ENCODE results near the gene STMP1.
"Not testable (repeated sequence)": the region's sequence is repeated elsewhere in the genome, so short reads cannot be mapped to it uniquely, and the experiment has no call there.

STMP1 gene

DNA sequence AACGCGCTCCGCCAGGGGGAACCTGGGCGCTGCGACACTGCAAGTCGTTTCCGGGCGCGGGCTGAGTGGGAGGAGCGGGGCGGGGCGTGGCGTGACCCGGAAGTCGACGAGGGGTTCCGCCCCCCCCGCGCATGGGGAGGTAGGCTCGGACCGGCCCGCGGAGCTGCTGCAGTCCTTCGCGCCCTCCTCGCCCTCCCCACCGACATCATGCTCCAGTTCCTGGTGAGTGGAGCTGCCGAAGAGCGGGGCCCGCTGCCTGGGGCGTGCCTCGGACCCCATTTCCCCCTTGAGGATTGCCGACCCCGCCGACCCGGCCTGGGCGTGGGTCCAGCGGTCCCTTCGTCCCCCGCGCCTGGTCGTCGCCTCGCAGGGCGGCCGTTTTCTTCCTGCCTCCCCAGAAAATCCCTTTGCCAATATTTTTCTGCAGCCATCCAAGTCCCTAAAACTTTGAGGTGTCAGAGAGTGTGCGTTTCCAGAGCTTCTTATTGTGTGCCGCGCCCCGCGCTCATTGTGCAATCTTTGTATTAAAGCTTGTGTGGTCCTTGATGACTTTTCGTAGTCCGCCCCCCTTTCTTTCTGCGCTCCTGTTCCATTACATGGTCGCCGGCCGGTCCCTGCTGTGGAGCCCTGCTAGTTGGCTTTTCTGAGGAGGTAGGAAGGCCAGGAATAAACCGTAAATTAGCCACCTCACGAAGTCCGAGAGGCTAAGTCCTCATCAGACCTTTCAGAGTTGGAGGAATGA lies at the start of gene STMP1:
STMP1 (plus strand) TSS at position 142 of the 742 bp plus-strand sequence.
- peak; percentile 86 to 98 (median 93) for DNase-seq (ENCODE audit: low read depth in 3 of 3, low spot score in 1 of 3)

- DNase-seq (ENCODE audit: low read depth in 3 of 3, low spot score in 1 of 3): no peak
Measured at GRCh38 chr7:135616136-135616535, 46.2 kb upstream of the STMP1 start.

DNA sequence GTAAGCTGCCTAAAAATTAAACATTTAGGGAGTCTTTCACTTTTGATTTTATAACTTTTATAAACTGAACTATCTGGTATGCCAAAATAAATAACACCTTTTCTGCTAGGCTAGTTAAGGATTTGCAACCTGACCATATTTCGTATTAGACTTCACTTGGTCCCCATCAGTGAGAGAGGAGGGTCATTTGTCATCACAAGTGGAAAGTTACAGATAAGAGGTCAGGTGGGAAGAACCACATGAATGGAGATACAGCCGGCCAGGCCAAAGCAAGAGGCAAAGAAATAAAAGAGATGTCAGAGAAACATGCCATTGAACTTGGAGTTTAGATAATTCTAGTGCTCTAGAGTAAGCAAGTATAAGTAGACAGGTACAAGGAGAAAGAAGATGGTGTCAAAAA lies 44.5 kb upstream of the STMP1 start:
- DNase-seq (ENCODE audit: low read depth in 3 of 3, low spot score in 1 of 3): no peak

- DNase-seq (ENCODE audit: low read depth in 3 of 3, low spot score in 1 of 3): no peak
Measured at GRCh38 chr7:135618510-135618909, 43.8 kb upstream of the STMP1 start.

DNA sequence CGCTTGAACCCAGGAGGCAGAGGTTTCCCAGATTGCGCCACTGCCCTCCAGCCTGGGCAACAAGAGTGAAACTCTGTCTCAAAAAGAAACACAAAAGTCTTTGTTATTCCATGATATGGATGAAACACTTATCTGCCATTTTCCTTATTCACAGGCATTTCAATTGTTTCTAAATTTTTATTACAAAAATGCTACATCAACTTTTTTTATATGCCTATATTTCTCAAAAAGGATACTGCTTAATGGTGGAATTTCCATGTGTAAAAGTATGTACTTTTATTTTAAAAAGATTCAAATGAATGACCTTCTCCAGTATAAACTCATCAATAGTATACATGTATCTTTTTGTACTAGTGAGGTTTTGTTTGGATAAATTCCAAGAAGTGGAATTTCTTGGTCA lies 41.9 kb upstream of the STMP1 start:
- DNase-seq (ENCODE audit: low read depth in 3 of 3, low spot score in 1 of 3): no peak

GRCh38 chr7:135620980-135621850 lies 41.1 kb upstream of the STMP1 start:
- no peak for DNase-seq (ENCODE audit: low read depth in 3 of 3, low spot score in 1 of 3)

DNA sequence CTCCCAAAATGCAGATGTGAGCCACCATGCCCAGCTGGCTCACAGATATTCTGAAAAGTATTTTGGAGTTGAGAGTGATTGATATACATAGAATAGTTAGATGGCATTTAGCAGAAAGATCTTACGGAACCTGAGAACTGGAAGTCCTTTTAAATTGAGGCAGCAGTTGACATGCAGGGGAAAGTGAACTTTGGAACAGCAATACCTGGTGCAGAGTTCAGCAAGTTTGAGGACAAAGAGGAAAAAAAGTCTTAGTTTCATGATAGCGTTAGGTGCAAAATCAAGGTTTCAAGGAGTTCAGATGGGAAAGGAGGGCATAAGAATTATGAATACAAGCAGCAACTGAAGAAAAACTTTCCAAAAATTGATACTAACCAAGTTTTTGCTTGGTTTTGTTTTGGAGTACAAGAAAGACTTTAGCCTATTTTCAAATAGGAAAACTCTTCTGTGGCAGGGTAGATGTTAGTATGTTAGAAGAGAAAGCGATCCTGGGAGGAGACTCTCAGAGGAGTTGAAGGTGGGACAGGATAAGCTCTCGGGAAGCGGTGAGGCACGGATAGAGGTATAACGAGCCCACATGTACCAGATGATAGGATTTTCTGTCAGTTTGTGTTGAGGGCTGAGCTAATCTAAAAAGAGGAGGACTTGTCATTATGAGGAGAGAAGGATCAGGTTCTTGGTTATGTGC lies 28.0 kb upstream of the STMP1 start:
- DNase-seq (ENCODE audit: low read depth in 3 of 3, low spot score in 1 of 3): no peak

GRCh38 chr7:135639690-135640089 lies 22.6 kb upstream of the STMP1 start:
- not testable (repeated sequence) for DNase-seq (ENCODE audit: low read depth in 3 of 3, low spot score in 1 of 3)

DNA sequence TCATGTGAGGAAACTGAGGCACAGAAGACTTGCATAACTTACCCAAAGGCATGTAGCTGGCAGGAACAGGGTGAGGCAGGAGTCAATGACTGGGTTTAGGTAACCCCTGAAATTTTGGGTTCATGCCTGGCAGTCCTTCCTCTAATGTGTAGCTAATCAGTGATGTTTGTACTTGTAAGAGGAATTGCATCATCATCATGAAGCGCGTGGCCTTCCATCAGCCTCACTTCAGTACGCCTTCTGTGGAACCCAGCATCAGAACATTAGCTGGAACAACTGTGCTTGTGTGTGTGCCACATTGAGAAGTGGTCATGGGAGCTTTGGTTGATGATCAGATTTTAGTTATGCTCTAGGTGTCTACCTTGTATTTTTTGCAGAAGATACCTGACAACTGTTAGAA lies 18.2 kb upstream of the STMP1 start:
- DNase-seq (ENCODE audit: low read depth in 3 of 3, low spot score in 1 of 3): no peak

DNA sequence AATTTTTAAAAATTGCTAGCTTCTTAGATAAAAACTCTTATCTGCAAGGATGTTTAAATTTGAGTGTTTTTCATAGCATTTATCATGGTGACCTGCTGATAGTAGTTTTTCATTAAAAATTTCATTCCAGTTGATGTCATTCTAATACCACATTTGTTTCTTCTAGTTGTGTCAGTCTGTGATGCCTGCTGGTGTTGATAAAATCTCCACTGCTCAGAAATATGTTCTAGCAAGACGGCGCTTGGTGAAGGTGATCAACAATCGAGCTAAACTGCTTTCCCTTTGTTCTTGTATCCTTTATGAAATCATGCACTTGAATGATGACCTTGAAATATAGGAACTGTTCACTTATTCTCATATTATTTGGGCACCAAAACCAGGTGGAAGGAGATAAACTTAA lies 17.6 kb upstream of the STMP1 start:
- DNase-seq (ENCODE audit: low read depth in 3 of 3, low spot score in 1 of 3): no peak

GRCh38 chr7:135645296-135645904 lies 16.9 kb upstream of the STMP1 start:
- DNase-seq (ENCODE audit: low read depth in 3 of 3, low spot score in 1 of 3): no peak

GRCh38 chr7:135647755-135648154 lies 14.6 kb upstream of the STMP1 start:
- DNase-seq (ENCODE audit: low read depth in 3 of 3, low spot score in 1 of 3): no peak

GRCh38 chr7:135648235-135648634 lies 14.1 kb upstream of the STMP1 start:
- DNase-seq (ENCODE audit: low read depth in 3 of 3, low spot score in 1 of 3): no peak

GRCh38 chr7:135650831-135651573 lies 11.3 kb upstream of the STMP1 start:
- no peak for DNase-seq (ENCODE audit: low read depth in 3 of 3, low spot score in 1 of 3)

GRCh38 chr7:135653340-135654080 lies 8.8 kb upstream of the STMP1 start:
- DNase-seq (ENCODE audit: low read depth in 3 of 3, low spot score in 1 of 3): no peak

GRCh38 chr7:135658564-135658963 lies 3.8 kb upstream of the STMP1 start:
- no peak for DNase-seq (ENCODE audit: low read depth in 3 of 3, low spot score in 1 of 3)

GRCh38 chr7:135659159-135659846 lies 3.0 kb upstream of the STMP1 start:
- no peak for DNase-seq (ENCODE audit: low read depth in 3 of 3, low spot score in 1 of 3)

DNA sequence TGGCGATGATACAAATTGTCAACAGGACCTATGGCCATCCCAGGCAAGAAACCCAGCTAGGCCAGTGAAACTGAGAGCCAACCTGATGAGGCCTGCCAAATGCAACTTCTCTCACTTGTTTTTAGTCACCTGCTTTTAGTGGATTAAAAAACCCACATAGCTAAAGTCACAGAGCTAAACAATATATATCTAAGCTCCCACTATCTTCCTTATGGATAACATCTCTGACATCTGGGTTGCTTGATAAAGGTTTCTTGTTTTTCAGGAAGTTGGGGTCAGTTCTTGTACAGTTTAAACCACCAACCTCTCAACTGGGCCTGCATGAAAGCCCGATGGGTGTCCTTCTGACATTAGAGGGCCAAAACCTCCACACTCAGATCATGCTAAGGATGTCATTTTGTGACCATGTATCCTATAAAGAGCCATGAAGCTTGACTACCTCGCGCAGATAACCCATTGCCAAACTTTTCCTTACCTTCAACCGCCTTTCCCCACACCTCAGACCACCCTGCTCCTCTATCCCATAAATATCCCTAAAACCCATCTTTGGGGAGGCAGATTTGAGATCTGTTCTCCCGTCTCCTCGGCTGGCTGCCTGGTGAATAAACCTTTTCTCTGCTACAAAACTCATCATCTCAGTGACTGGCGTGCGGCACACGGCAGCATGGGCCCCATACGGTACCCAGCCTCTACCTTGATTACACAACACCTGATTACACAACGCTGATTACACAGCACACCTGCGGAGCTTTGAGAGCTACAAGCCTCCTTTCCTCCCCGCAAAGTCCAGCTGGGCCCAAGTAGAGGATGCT lies 797 bp upstream of the STMP1 start:
- no peak for DNase-seq (ENCODE audit: low read depth in 3 of 3, low spot score in 1 of 3)

DNA sequence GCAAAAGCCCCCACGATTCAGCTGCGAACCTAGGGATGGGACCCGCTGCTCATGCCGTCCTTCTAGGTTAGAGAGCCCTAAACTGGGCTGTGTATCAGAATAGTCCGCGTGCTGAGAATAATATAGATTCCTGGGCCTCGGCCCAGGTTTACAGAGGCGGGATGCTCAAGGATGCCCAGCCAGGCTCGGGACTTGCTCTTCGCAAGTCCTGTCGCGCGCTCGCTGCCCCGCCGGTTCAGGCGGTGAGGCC lies 266 bp upstream of the STMP1 start:
- no peak for DNase-seq (ENCODE audit: low read depth in 3 of 3, low spot score in 1 of 3)

All from stimulated activated CD4-positive, alpha-beta T cell treated with anti-CD3 and anti-CD28 coated beads, TNF-alpha, amount 100 ng/mL, for 1 hour (primary cell).